Body of pancreas (tissue), 4 donors: ENCODE measurements around the gene MAML2.

Experiments used
- CTCF ChIP-seq, 7 experiments: fragments of 450-650 bp in 4 of 7; fragments of 200-600 bp in 3 of 7; sonication (generic) in 3 of 7; IDR thresholded peaks; one replicate each; pipeline ENCODE4 v1.5.1; 2016 to 2019; ENCODE audit warnings: antibody characterized with exemption in 7 of 7
- POLR2A ChIP-seq, 3 donors: fragments of 450-650 bp; IDR thresholded peaks; one replicate each; pipeline ENCODE4 v1.6.1; 2016; ENCODE audit warnings: antibody characterized with exemption in 3 of 3, mild to moderate bottlenecking in 2 of 3

DNA sequence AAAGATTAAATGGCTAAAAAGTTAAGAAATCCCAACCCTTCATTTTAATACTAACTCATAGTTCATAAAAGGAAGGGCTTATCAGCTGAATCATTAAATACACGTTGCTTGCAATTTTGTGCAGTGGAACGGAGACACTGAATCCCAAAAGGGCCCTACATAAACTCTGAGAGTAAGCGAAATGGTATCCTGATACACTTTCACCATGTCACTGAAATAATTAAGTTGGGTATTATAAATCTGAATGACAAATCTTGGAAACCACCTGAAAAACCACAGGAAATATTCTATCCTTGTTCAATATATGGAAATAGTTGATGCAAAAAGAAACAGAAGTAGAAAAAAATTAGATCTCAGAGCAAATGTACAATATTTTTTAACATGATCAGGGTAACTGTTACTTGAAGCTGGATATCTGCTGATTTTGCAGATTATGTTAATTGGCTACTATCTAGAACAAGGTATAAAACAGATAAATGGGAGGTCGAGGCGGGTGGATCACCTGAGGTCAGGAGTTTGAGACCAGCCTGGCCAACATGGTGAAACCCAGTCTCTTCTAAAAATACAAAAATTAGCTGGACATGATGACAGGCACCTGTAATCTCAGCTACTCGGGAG, 55.1 kb downstream of the MAML2 start:
- TF ChIP-seq CTCF (IDR thresholded peaks at IDR 0.05) (no peak), POLR2A (IDR thresholded peaks at IDR 0.05) (no peak)
